GM10266 (cell line): ENCODE results near the gene HLA-DRB5.
"Not testable (repeated sequence)": the region's sequence is repeated elsewhere in the genome, so short reads cannot be mapped to it uniquely, and the experiment has no call there.

Experiments
- DNase-seq: peaks from one replicate; pipeline ENCODE4 v3.0.0; 2012; ENCODE audit errors: extremely low spot score
- TF ChIP-seq, protein P1 (sequence below): IDR thresholded peaks from 2 replicates; pipeline ENCODE4 v1.5.1; 2012; ENCODE audit warnings: mild to moderate bottlenecking, low read depth; ENCODE audit not compliant: control insufficient read depth, insufficient read depth; ENCODE audit errors: missing control alignments

HLA-DRB5 gene

DNA sequence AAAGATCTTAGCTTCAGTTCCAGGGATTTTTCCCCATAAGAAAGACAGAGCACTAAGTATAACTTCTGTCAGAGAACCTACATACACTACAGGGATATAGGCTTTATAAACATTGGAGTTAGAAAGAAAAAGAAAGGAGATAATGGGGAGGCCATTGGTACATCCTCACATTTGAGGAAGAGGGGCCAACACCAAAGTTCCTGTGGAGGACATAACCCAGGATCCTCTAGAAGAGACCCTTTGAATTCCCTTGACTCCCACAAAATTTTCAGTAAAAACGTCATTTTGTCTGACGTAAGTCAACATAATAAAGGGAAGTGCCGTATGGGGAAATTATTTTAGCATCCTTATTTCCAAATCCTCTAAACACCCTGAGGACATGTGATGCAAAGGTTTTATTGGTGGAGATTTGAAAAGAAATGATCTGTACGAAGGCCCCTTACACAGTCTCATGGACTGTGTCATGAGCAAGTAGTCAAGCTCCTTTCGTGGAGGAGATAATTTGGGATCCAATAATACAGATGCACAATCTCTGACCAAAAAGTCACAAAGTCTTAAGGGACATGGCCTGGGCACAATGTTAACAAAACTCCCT lies 57.2 kb downstream of the HLA-DRB5 start:
- no peak for DNase-seq
- TF ChIP-seq, protein P1, sequence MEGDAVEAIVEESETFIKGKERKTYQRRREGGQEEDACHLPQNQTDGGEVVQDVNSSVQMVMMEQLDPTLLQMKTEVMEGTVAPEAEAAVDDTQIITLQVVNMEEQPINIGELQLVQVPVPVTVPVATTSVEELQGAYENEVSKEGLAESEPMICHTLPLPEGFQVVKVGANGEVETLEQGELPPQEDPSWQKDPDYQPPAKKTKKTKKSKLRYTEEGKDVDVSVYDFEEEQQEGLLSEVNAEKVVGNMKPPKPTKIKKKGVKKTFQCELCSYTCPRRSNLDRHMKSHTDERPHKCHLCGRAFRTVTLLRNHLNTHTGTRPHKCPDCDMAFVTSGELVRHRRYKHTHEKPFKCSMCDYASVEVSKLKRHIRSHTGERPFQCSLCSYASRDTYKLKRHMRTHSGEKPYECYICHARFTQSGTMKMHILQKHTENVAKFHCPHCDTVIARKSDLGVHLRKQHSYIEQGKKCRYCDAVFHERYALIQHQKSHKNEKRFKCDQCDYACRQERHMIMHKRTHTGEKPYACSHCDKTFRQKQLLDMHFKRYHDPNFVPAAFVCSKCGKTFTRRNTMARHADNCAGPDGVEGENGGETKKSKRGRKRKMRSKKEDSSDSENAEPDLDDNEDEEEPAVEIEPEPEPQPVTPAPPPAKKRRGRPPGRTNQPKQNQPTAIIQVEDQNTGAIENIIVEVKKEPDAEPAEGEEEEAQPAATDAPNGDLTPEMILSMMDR = no peak

DNA sequence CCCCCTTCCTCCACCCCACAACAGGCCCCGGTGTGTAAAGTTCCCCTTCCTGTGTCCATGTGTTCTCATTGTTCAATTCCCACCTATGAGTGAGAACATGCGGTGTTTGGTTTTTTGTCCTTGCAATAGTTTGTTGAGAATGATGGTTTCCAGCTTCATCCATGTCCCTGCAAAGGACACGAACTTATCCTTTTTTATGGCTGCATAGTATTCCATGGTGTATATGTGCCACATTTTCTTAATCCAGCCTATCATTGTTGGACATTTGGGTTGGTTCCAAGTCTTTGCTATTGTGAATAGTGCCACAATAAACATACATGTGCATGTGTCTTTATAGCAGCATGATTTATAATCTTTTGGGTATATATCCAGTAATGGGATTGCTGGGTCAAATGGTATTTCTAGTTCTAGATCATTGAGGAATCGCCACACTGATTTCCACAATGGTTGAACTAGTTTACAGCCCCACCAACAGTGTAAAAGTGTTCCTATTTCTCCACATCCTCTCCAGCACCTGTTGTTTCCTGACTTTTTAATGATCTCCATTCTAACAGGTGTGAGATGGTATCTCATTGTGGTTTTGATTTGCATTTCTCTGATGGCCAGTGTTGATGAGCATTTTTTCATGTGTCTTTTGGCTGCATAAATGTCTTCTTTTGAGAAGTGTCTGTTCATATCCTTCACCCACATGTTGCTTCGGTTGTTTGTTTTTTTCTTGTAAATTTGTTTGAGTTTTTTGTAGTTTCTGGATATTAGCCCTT lies 62.2 kb downstream of the HLA-DRB5 start:
- not testable (repeated sequence) for DNase-seq
